HCT116 (cell line): ENCODE results near the gene FMN1. TPM values are rescaled to one million over a fixed set of nuclear protein-coding genes. Genes with fewer than 3 reads are reported as not detected.

ENCODE experiments used
- ATAC-seq: fragments of 200-7000 bp; cut with Tn5 transposase; 2 replicates; pipeline ENCODE4 v1.9.1; 2020; ENCODE audit warnings: mild to moderate bottlenecking, moderate library complexity
- BruUV-seq: library from RNA; stranded (reverse); fragments of 400-500 nt; replicated peaks from 2 replicates; lab custom pipeline; 2021; lab: Mats Ljungman, UMichigan
- CTCF ChIA-PET: fragments of 300-600 bp; sonication (Branson Sonifier 250); formaldehyde crosslinking; loops from one replicate; lab custom pipeline; 2021; ENCODE audit warnings: antibody characterized with exemption; lab: Charles Lee
- POLR2A ChIA-PET: fragments of 300-600, 350-600 bp; sonication (Branson Sonifier 250); formaldehyde crosslinking; loops from one replicate; lab custom pipeline; 2021; ENCODE audit warnings: antibody characterized with exemption; lab: Charles Lee
- RAD21 ChIA-PET, 2 experiments: fragments of 300-600 bp; sonication (Branson Sonifier 250); formaldehyde crosslinking; loops; one replicate each; lab custom pipeline; 2023; ENCODE audit warnings: low total read pairs in 2 of 2; ENCODE audit not compliant: uncharacterized antibody in 2 of 2, unreplicated experiment in 2 of 2, low non-redundant PET in 1 of 2; lab: Charles Lee
- DNase-seq: peaks from one replicate; pipeline ENCODE4 v3.0.0-alpha.2; 2010; ENCODE audit warnings: low read depth, low spot score
- H2AFZ ChIP-seq: fragments of 200-600 bp; shearing (Covaris generic), sonication (generic); 2 replicates; pipeline ENCODE4 v1.6.1; 2017; ENCODE audit warnings: low read depth, mixed run types, mixed read lengths, antibody characterized with exemption, low read length; ENCODE audit not compliant: poor library complexity, severe bottlenecking
- H3K27ac ChIP-seq: 2 replicates; pipeline ENCODE4 v1.5.1; 2012; ENCODE audit warnings: low read depth, low read length
- H3K27me3 ChIP-seq: fragments of 200-600 bp; sonication (generic); 2 replicates; pipeline ENCODE4 v1.6.1; 2016; ENCODE audit warnings: mixed run types, low read length, mixed read lengths; ENCODE audit not compliant: insufficient read depth
- H3K36me3 ChIP-seq, 2 experiments: fragments of 200-500 bp in 1 of 2; fragments of 200-600 bp in 1 of 2; sonication (Bioruptor generic) in 1 of 2; sonication (generic) in 1 of 2; 2 replicates each; pipeline versions ENCODE4 v1.5.1 to v1.6.1; 2014 to 2016; ENCODE audit warnings: low read length in 2 of 2, inconsistent platforms in 1 of 2, mixed read lengths in 1 of 2, mixed run types in 1 of 2; ENCODE audit not compliant: insufficient read depth in 2 of 2, control insufficient read depth in 1 of 2
- H3K4me1 ChIP-seq, 2 experiments: fragments of 200-600 bp in 1 of 2; sonication (generic) in 1 of 2; 2 replicates each; pipeline versions ENCODE4 v1.5.1 to v1.6.1; 2012 to 2017; ENCODE audit warnings: low read length in 2 of 2, inconsistent platforms in 1 of 2, mild to moderate bottlenecking in 1 of 2, mixed read lengths in 1 of 2, mixed run types in 1 of 2, moderate library complexity in 1 of 2; ENCODE audit not compliant: insufficient read depth in 2 of 2, control insufficient read depth in 1 of 2
- H3K4me2 ChIP-seq: fragments of 200-600 bp; sonication (generic); 2 replicates; pipeline ENCODE4 v1.6.1; 2017; ENCODE audit warnings: mixed run types, low read length, mixed read lengths
- H3K4me3 ChIP-seq, 2 experiments: fragments of 200-600 bp in 1 of 2; sonication (generic) in 1 of 2; replicated peaks in 1 of 2; 2 replicates each; pipeline ENCODE4 v1.5.1; 2011 to 2016; ENCODE audit warnings: low read length in 2 of 2, control low read depth in 1 of 2, low read depth in 1 of 2, mild to moderate bottlenecking in 1 of 2, mixed read lengths in 1 of 2, mixed run types in 1 of 2
- H3K79me2 ChIP-seq: fragments of 200-600 bp; sonication (generic); 2 replicates; pipeline ENCODE4 v1.6.1; 2017; ENCODE audit warnings: mild to moderate bottlenecking, mixed run types, low read length, moderate library complexity, mixed read lengths; ENCODE audit not compliant: insufficient read depth
- H3K9ac ChIP-seq: fragments of 200-600 bp; sonication (generic); 2 replicates; pipeline ENCODE4 v1.6.1; 2016; ENCODE audit warnings: low read length, mixed read lengths
- H3K9me2 ChIP-seq: fragments of 200-600 bp; sonication (generic), shearing (Covaris generic); 2 replicates; pipeline ENCODE4 v1.6.1; 2017; ENCODE audit warnings: mixed run types, mild to moderate bottlenecking, moderate library complexity; ENCODE audit not compliant: insufficient read depth
- H3K9me3 ChIP-seq, 2 experiments: fragments of 200-500 bp in 1 of 2; fragments of 200-600 bp in 1 of 2; sonication (Bioruptor generic) in 1 of 2; sonication (generic) in 1 of 2; 2 replicates each; pipeline ENCODE4 v1.6.1; 2014 to 2017; ENCODE audit warnings: low read length in 2 of 2, mixed read lengths in 2 of 2, inconsistent platforms in 1 of 2, low read depth in 1 of 2, mild to moderate bottlenecking in 1 of 2, mixed run types in 1 of 2, moderate library complexity in 1 of 2; ENCODE audit not compliant: control insufficient read depth in 1 of 2, insufficient read depth in 1 of 2
- H4K20me1 ChIP-seq: fragments of 200-600 bp; sonication (generic), shearing (Covaris generic); 2 replicates; pipeline ENCODE4 v1.6.1; 2017; ENCODE audit warnings: mixed run types, mild to moderate bottlenecking, moderate library complexity; ENCODE audit not compliant: insufficient read depth
- CEBPB ChIP-seq: IDR thresholded peaks from 2 replicates; pipeline ENCODE4 v1.6.1; 2012; ENCODE audit warnings: low read depth
- EGR1 ChIP-seq: IDR thresholded peaks from 2 replicates; pipeline ENCODE4 v1.6.1; 2012; ENCODE audit warnings: low read depth
- ELF1 ChIP-seq: IDR thresholded peaks from 2 replicates; pipeline ENCODE4 v1.6.1; 2012; ENCODE audit warnings: low read depth, borderline replicate concordance
- REST ChIP-seq: IDR thresholded peaks from 2 replicates; pipeline ENCODE4 v1.6.1; 2012; ENCODE audit warnings: low read depth
- SIN3A ChIP-seq: IDR thresholded peaks from 2 replicates; pipeline ENCODE4 v1.6.1; 2012; ENCODE audit warnings: low read depth
- TCF7L2 ChIP-seq: IDR thresholded peaks from 2 replicates; pipeline ENCODE4 v1.7.0; 2011; ENCODE audit warnings: borderline replicate concordance, inconsistent platforms; ENCODE audit not compliant: insufficient read depth, insufficient read length; ENCODE audit errors: extremely low read depth
- ZFX ChIP-seq: fragments of 450-650 bp; IDR thresholded peaks from 2 replicates; pipeline ENCODE4 v1.6.1; 2017
- ZNF274 ChIP-seq: fragments of 200-500 bp; sonication (Bioruptor generic); IDR thresholded peaks from 2 replicates; pipeline ENCODE4 v1.6.1; 2014; ENCODE audit warnings: mild to moderate bottlenecking, low read depth, low read length, inconsistent platforms
- intact Hi-C: fragments of 100-400 bp; cut with micrococcal nuclease; formaldehyde crosslinking; loops from 2 replicates; pipeline ENCODE4 v1.10.0; 2022
- total RNA-seq: library from RNA; stranded (reverse); gene quantifications from one replicate; pipeline ENCODE4 v1.2.1, GENCODE V29; 2021; ENCODE audit not compliant: unreplicated experiment
- TF ChIP-seq, protein P1 (sequence below): IDR thresholded peaks from 2 replicates; pipeline ENCODE4 v1.6.1; 2012
- TF ChIP-seq, protein P2 (sequence below): IDR thresholded peaks from 2 replicates; pipeline ENCODE4 v1.6.1; 2012

FMN1 gene
- total RNA-seq, 1 experiment from 2014 or later, result 0.39 TPM

DNA sequence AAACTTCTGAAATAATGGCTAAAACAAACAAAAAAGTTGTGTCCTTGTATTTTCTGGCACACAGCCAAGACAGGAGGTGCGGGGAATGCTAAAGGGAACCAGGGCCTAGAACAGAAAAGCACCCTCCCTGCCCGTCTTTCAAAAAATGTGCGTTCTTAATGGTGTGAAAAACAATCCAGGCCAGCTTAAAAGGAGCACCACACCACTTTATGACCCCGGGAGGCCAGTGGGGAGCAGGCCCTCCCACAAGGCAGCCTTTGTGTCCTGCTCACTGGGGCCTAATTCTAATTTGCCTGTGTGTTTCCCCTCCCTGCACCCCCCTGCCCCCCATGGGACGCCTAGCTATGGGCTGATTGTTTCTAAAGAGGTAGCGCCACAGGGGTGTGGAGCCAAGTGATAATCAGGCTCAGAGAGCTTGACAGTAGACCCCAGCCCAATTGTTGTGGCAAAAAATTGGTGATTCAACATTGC is 295.4 kb downstream of the FMN1 start:
- Histone ChIP-seq H3K27me3 (no peaks in the 10 kb centered on the region), H3K9ac (no peak overlapping the region), H3K36me3 (no peaks in the 10 kb centered on the region), H3K4me1 (no peaks in the 10 kb centered on the region), H4K20me1 (no peaks in the 10 kb centered on the region), H3K4me2 (no peak overlapping the region), H3K4me3 (no peak overlapping the region), H3K27ac (no peak overlapping the region), H3K9me3 (no peaks in the 10 kb centered on the region), H3K9me2 (no peaks in the 10 kb centered on the region), H2AFZ (no peak overlapping the region), H3K79me2 (no peaks in the 10 kb centered on the region)
- ATAC-seq, result no peak
- ChIA-PET RAD21 (no interaction called here), CTCF (no interaction called here), POLR2A (no interaction called here)
- TF ChIP-seq, protein P1, sequence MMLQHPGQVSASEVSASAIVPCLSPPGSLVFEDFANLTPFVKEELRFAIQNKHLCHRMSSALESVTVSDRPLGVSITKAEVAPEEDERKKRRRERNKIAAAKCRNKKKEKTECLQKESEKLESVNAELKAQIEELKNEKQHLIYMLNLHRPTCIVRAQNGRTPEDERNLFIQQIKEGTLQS, result no peak
- TF ChIP-seq TCF7L2, result no peak
- intact Hi-C loops, result no loop called here
- BruUV-seq, result no TSS peak
- no peak for DNase-seq

DNA sequence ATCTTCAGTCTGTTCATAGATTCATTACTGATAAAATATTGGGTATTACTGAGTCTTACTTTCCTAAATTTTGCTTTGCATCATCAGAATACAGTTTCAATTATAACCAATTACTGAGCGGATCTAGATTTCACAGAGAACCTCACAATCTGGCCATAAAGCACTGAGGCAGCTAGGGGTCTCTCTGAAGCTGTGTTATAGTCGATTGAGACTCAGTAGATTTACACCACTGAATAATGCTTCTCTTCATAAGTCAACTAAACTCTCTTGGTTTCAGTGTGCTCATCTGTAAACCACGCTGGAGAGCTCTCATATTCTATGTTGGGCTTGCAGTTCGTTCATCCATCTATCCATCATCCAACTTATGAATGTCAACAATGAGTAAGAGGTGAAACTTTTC is 296.1 kb downstream of the FMN1 start:
- no peak overlapping the region for H3K4me3 ChIP-seq
- H4K20me1 ChIP-seq, result no peaks in the 10 kb centered on the region
- no peak overlapping the region for H3K9ac ChIP-seq
- H3K79me2 ChIP-seq, result no peaks in the 10 kb centered on the region
- H3K9me2 ChIP-seq, result no peaks in the 10 kb centered on the region
- TF ChIP-seq SIN3A, result no peak
- no peak for TF ChIP-seq REST
- no peak for TF ChIP-seq ZFX
- no peak for TF ChIP-seq CEBPB
- TF ChIP-seq ZNF274, result no peak
- no peak for TF ChIP-seq EGR1
- TF ChIP-seq, protein P2, sequence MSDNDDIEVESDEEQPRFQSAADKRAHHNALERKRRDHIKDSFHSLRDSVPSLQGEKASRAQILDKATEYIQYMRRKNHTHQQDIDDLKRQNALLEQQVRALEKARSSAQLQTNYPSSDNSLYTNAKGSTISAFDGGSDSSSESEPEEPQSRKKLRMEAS, result no peak
- TF ChIP-seq ELF1, result no peak
- intact Hi-C loops, result no loop called here
- ATAC-seq (no peak), DNase-seq (no peak)
- H3K4me2 ChIP-seq, result no peak overlapping the region
- no peak overlapping the region for H2AFZ ChIP-seq
- no peak overlapping the region for H3K27ac ChIP-seq
- no peaks in the 10 kb centered on the region for H3K4me1 ChIP-seq
- H3K27me3 ChIP-seq, result no peaks in the 10 kb centered on the region
- no peaks in the 10 kb centered on the region for H3K9me3 ChIP-seq
- no TSS peak for BruUV-seq
- H3K36me3 ChIP-seq, result no peaks in the 10 kb centered on the region
- ChIA-PET POLR2A (no interaction called here), RAD21 (no interaction called here), CTCF (no interaction called here)
